ENCODE measurements around the gene RASSF3. TPM values are rescaled to one million over a fixed set of nuclear protein-coding genes. Genes with fewer than 3 reads are reported as not detected.

The RASSF3 gene
- total and polyA plus RNA-seq, 2 experiments from 2014 or later: 20.6 to 39.6 TPM

- Histone ChIP-seq H4K20me1 (replicated peaks; ENCODE audit: insufficient read depth) (no peaks in the 10 kb centered on the region), H3K27ac (ENCODE audit: low read depth) (no peak overlapping the region), H3K4me2 (no peak overlapping the region), H3K4me3 (no peak overlapping the region), H2AFZ (no peak overlapping the region), H3K79me2 (replicated peaks; ENCODE audit: insufficient read depth) (no peaks in the 10 kb centered on the region), H3K9me2 (ENCODE audit: insufficient read depth) (no peaks in the 10 kb centered on the region), H3F3A (replicated peaks; ENCODE audit: low read depth) (no peaks in the 10 kb centered on the region), H3K27me3 (ENCODE audit: insufficient read depth) (no peaks in the 10 kb centered on the region), H3K36me3 (ENCODE audit: insufficient read depth) (no peaks in the 10 kb centered on the region), H3K4me1 (ENCODE audit: insufficient read depth) (peaks cover 1% of the 10 kb centered on the region)
- peaks cover under 1% of the 10 kb centered on the region for H3K27me3 Mint-ChIP-seq (ENCODE audit: insufficient read depth, low read depth, poor library complexity)
- no peaks in the 10 kb centered on the region for H3K36me3 Mint-ChIP-seq (ENCODE audit: low read depth)
- TF ChIP-seq EZH2 (IDR thresholded peaks at IDR 0.05; ENCODE audit: low read depth, unreplicated experiment): no peak
- no peak for TF ChIP-seq CREB1 (CRISPR knock-in tag; IDR thresholded peaks at IDR 0.05; ENCODE audit: low read depth)
- TF ChIP-seq NANOG (IDR thresholded peaks at IDR 0.05; ENCODE audit: borderline replicate concordance): no peak
- TF ChIP-seq, protein P1, sequence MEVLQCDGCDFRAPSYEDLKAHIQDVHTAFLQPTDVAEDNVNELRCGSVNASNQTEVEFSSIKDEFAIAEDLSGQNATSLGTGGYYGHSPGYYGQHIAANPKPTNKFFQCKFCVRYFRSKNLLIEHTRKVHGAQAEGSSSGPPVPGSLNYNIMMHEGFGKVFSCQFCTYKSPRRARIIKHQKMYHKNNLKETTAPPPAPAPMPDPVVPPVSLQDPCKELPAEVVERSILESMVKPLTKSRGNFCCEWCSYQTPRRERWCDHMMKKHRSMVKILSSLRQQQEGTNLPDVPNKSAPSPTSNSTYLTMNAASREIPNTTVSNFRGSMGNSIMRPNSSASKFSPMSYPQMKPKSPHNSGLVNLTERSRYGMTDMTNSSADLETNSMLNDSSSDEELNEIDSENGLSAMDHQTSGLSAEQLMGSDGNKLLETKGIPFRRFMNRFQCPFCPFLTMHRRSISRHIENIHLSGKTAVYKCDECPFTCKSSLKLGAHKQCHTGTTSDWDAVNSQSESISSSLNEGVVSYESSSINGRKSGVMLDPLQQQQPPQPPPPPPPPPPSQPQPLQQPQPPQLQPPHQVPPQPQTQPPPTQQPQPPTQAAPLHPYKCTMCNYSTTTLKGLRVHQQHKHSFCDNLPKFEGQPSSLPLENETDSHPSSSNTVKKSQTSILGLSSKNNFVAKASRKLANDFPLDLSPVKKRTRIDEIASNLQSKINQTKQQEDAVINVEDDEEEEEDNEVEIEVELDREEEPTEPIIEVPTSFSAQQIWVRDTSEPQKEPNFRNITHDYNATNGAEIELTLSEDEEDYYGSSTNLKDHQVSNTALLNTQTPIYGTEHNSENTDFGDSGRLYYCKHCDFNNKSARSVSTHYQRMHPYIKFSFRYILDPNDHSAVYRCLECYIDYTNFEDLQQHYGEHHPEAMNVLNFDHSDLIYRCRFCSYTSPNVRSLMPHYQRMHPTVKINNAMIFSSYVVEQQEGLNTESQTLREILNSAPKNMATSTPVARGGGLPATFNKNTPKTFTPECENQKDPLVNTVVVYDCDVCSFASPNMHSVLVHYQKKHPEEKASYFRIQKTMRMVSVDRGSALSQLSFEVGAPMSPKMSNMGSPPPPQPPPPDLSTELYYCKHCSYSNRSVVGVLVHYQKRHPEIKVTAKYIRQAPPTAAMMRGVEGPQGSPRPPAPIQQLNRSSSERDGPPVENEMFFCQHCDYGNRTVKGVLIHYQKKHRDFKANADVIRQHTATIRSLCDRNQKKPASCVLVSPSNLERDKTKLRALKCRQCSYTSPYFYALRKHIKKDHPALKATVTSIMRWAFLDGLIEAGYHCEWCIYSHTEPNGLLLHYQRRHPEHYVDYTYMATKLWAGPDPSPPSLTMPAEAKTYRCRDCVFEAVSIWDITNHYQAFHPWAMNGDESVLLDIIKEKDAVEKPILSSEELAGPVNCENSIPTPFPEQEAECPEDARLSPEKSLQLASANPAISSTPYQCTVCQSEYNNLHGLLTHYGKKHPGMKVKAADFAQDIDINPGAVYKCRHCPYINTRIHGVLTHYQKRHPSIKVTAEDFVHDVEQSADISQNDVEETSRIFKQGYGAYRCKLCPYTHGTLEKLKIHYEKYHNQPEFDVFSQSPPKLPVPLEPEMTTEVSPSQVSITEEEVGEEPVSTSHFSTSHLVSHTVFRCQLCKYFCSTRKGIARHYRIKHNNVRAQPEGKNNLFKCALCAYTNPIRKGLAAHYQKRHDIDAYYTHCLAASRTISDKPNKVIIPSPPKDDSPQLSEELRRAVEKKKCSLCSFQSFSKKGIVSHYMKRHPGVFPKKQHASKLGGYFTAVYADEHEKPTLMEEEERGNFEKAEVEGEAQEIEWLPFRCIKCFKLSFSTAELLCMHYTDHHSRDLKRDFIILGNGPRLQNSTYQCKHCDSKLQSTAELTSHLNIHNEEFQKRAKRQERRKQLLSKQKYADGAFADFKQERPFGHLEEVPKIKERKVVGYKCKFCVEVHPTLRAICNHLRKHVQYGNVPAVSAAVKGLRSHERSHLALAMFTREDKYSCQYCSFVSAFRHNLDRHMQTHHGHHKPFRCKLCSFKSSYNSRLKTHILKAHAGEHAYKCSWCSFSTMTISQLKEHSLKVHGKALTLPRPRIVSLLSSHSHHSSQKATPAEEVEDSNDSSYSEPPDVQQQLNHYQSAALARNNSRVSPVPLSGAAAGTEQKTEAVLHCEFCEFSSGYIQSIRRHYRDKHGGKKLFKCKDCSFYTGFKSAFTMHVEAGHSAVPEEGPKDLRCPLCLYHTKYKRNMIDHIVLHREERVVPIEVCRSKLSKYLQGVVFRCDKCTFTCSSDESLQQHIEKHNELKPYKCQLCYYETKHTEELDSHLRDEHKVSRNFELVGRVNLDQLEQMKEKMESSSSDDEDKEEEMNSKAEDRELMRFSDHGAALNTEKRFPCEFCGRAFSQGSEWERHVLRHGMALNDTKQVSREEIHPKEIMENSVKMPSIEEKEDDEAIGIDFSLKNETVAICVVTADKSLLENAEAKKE (CRISPR knock-in tag; IDR thresholded peaks at IDR 0.05): no peak
- no peak for TF ChIP-seq POLR2AphosphoS5 (IDR thresholded peaks at IDR 0.05; ENCODE audit: low read depth)
- no peak for TF ChIP-seq STAT1 (IDR thresholded peaks at IDR 0.05; ENCODE audit: unreplicated experiment)
- TF ChIP-seq, protein P2, sequence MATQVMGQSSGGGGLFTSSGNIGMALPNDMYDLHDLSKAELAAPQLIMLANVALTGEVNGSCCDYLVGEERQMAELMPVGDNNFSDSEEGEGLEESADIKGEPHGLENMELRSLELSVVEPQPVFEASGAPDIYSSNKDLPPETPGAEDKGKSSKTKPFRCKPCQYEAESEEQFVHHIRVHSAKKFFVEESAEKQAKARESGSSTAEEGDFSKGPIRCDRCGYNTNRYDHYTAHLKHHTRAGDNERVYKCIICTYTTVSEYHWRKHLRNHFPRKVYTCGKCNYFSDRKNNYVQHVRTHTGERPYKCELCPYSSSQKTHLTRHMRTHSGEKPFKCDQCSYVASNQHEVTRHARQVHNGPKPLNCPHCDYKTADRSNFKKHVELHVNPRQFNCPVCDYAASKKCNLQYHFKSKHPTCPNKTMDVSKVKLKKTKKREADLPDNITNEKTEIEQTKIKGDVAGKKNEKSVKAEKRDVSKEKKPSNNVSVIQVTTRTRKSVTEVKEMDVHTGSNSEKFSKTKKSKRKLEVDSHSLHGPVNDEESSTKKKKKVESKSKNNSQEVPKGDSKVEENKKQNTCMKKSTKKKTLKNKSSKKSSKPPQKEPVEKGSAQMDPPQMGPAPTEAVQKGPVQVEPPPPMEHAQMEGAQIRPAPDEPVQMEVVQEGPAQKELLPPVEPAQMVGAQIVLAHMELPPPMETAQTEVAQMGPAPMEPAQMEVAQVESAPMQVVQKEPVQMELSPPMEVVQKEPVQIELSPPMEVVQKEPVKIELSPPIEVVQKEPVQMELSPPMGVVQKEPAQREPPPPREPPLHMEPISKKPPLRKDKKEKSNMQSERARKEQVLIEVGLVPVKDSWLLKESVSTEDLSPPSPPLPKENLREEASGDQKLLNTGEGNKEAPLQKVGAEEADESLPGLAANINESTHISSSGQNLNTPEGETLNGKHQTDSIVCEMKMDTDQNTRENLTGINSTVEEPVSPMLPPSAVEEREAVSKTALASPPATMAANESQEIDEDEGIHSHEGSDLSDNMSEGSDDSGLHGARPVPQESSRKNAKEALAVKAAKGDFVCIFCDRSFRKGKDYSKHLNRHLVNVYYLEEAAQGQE (IDR thresholded peaks at IDR 0.05; ENCODE audit: unreplicated experiment): no peak
- TF ChIP-seq ZNF114 (CRISPR knock-in tag; IDR thresholded peaks at IDR 0.05): no peak
- TF ChIP-seq ZNF331 (CRISPR knock-in tag; IDR thresholded peaks at IDR 0.05; ENCODE audit: low read depth): no peak
- TF ChIP-seq EZH2phosphoT487 (IDR thresholded peaks at IDR 0.05; ENCODE audit: unreplicated experiment): no peak
- TF ChIP-seq CTCF (conservative IDR thresholded peaks at IDR 0.05; ENCODE audit: low read depth in 2 of 2): no peak
- no peak for TF ChIP-seq JUNB (IDR thresholded peaks at IDR 0.05; ENCODE audit: unreplicated experiment)
- TF ChIP-seq, protein P3, sequence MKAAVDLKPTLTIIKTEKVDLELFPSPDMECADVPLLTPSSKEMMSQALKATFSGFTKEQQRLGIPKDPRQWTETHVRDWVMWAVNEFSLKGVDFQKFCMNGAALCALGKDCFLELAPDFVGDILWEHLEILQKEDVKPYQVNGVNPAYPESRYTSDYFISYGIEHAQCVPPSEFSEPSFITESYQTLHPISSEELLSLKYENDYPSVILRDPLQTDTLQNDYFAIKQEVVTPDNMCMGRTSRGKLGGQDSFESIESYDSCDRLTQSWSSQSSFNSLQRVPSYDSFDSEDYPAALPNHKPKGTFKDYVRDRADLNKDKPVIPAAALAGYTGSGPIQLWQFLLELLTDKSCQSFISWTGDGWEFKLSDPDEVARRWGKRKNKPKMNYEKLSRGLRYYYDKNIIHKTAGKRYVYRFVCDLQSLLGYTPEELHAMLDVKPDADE (IDR thresholded peaks at IDR 0.05): no peak
- no peak overlapping the region for H3K27ac Mint-ChIP-seq
- peaks cover 4% of the 10 kb centered on the region; the same call in 1 of the 3 replicates for H3K4me1 Mint-ChIP-seq
- H3K9me3 Mint-ChIP-seq: no peaks in the 10 kb centered on the region
- ATAC-seq (no peak), DNase-seq (ENCODE audit: low spot score) (no peak)
- H3K4me3 Mint-ChIP-seq: no peak overlapping the region
Observed at GRCh38 chr12:64590183-64590582, 20.1 kb upstream of the RASSF3 start.
